Measurements from ENCODE around the gene NCOA1.
A peak's percentile ranks its signal among the peaks of the same experiment; 100 is the strongest.
"Not testable (repeated sequence)": the region's sequence is repeated elsewhere in the genome, so short reads cannot be mapped to it uniquely, and the experiment has no call there.

The NCOA1 gene

GRCh38 chr2:24586955-24587354, 95.9 kb downstream of the NCOA1 start:
- no peak for DNase-seq

GRCh38 chr2:24588294-24588693, 97.2 kb downstream of the NCOA1 start:
- no peak for DNase-seq

- no peak for DNase-seq
Observed at GRCh38 chr2:24592441-24593100, 101.5 kb downstream of the NCOA1 start.

GRCh38 chr2:24594283-24594682, 103.2 kb downstream of the NCOA1 start:
- DNase-seq, result no peak

GRCh38 chr2:24597181-24597870, 106.3 kb downstream of the NCOA1 start:
- no peak for DNase-seq

GRCh38 chr2:24600140-24600539, 109.1 kb downstream of the NCOA1 start:
- DNase-seq, result not testable (repeated sequence)

GRCh38 chr2:24611631-24612030, 120.6 kb downstream of the NCOA1 start:
- no peak for DNase-seq

GRCh38 chr2:24613154-24613814, 122.2 kb downstream of the NCOA1 start:
- DNase-seq, result no peak

- DNase-seq, result no peak
Observed at GRCh38 chr2:24616616-24617015, 125.6 kb downstream of the NCOA1 start.

GRCh38 chr2:24617424-24617823, 126.4 kb downstream of the NCOA1 start:
- peak; percentile 43 for DNase-seq

GRCh38 chr2:24618144-24618543, 127.1 kb downstream of the NCOA1 start:
- peak; percentile 36 for DNase-seq

GRCh38 chr2:24618680-24619079, 127.6 kb downstream of the NCOA1 start:
- DNase-seq, result peak; percentile 36

- no peak for DNase-seq
Observed at GRCh38 chr2:24620936-24621335, 129.9 kb downstream of the NCOA1 start.

- DNase-seq, result no peak
Observed at GRCh38 chr2:24621779-24622538, 130.9 kb downstream of the NCOA1 start.

- DNase-seq, result no peak
Observed at GRCh38 chr2:24623535-24623934, 132.5 kb downstream of the NCOA1 start.

GRCh38 chr2:24625728-24626127, 134.7 kb downstream of the NCOA1 start:
- no peak for DNase-seq

GRCh38 chr2:24626131-24626530, 135.1 kb downstream of the NCOA1 start:
- DNase-seq, result no peak

- DNase-seq, result no peak
Observed at GRCh38 chr2:24628746-24629145, 137.7 kb downstream of the NCOA1 start.

- DNase-seq, result no peak
Observed at GRCh38 chr2:24632172-24632571, 141.1 kb downstream of the NCOA1 start.

- peak; percentile 31 for DNase-seq
Observed at GRCh38 chr2:24635181-24635580, 144.1 kb downstream of the NCOA1 start.

- no peak for DNase-seq
Observed at GRCh38 chr2:24638568-24638967, 147.5 kb downstream of the NCOA1 start.

GRCh38 chr2:24642351-24642750, 151.3 kb downstream of the NCOA1 start:
- no peak for DNase-seq

GRCh38 chr2:24643051-24643450, 152.0 kb downstream of the NCOA1 start:
- no peak for DNase-seq
